ENCODE results near the gene VMO1. TPM values are rescaled to one million over a fixed set of nuclear protein-coding genes. Genes with fewer than 3 reads are reported as not detected.

VMO1 gene
- total RNA-seq, 1 experiment from 2014 or later, result 4.3 TPM

GRCh38 chr17:4751932-4752331 lies 34.2 kb downstream of the VMO1 start:
- Histone ChIP-seq H3K4me1 (no peaks in the 10 kb centered on the region), H3K9me3 (replicated peaks) (no peaks in the 10 kb centered on the region), H3K36me3 (no peaks in the 10 kb centered on the region), H3K4me3 (no peak overlapping the region), H3K27me3 (no peaks in the 10 kb centered on the region), H3K27ac (no peak overlapping the region)
- no peak for DNase-seq

GRCh38 chr17:4750606-4751005 lies 35.6 kb downstream of the VMO1 start:
- Histone ChIP-seq H3K27me3 (no peaks in the 10 kb centered on the region), H3K36me3 (no peaks in the 10 kb centered on the region), H3K9me3 (replicated peaks) (no peaks in the 10 kb centered on the region), H3K4me3 (no peak overlapping the region), H3K27ac (no peak overlapping the region), H3K4me1 (no peaks in the 10 kb centered on the region)
- no peak for DNase-seq

GRCh38 chr17:4748686-4749085 lies 37.5 kb downstream of the VMO1 start:
- H3K9me3 ChIP-seq (replicated peaks), result no peaks in the 10 kb centered on the region
- no peak overlapping the region for H3K27ac ChIP-seq
- DNase-seq, result no peak
- no peaks in the 10 kb centered on the region for H3K36me3 ChIP-seq
- no peaks in the 10 kb centered on the region for H3K27me3 ChIP-seq
- no peaks in the 10 kb centered on the region for H3K4me1 ChIP-seq
- no peak overlapping the region for H3K4me3 ChIP-seq

- DNase-seq, result no peak
- Histone ChIP-seq H3K9me3 (replicated peaks) (no peaks in the 10 kb centered on the region), H3K4me3 (no peak overlapping the region), H3K36me3 (no peaks in the 10 kb centered on the region), H3K27me3 (no peaks in the 10 kb centered on the region), H3K4me1 (no peaks in the 10 kb centered on the region), H3K27ac (no peak overlapping the region)
Observed at GRCh38 chr17:4747847-4748246, 38.3 kb downstream of the VMO1 start.

- Histone ChIP-seq H3K4me1 (no peaks in the 10 kb centered on the region), H3K4me3 (no peak overlapping the region), H3K27me3 (no peaks in the 10 kb centered on the region), H3K27ac (no peak overlapping the region), H3K36me3 (no peaks in the 10 kb centered on the region), H3K9me3 (replicated peaks) (no peaks in the 10 kb centered on the region)
- no peak for DNase-seq
Observed at GRCh38 chr17:4744999-4745969, 40.9 kb downstream of the VMO1 start.

- no peak for DNase-seq
- Histone ChIP-seq H3K27ac (no peak overlapping the region), H3K4me1 (no peaks in the 10 kb centered on the region), H3K4me3 (no peak overlapping the region), H3K9me3 (replicated peaks) (no peaks in the 10 kb centered on the region), H3K36me3 (no peaks in the 10 kb centered on the region), H3K27me3 (no peaks in the 10 kb centered on the region)
Observed at GRCh38 chr17:4743898-4744297, 42.3 kb downstream of the VMO1 start.

- DNase-seq, result no peak
- no peaks in the 10 kb centered on the region for H3K36me3 ChIP-seq
- no peak overlapping the region for H3K4me3 ChIP-seq
- no peaks in the 10 kb centered on the region for H3K9me3 ChIP-seq (replicated peaks)
- H3K27ac ChIP-seq, result no peak overlapping the region
- no peaks in the 10 kb centered on the region for H3K27me3 ChIP-seq
- H3K4me1 ChIP-seq, result no peaks in the 10 kb centered on the region
Observed at GRCh38 chr17:4743216-4743615, 42.9 kb downstream of the VMO1 start.

- Histone ChIP-seq H3K4me3 (no peak overlapping the region), H3K27ac (no peak overlapping the region), H3K36me3 (no peaks in the 10 kb centered on the region), H3K9me3 (replicated peaks) (no peaks in the 10 kb centered on the region), H3K4me1 (no peaks in the 10 kb centered on the region), H3K27me3 (no peaks in the 10 kb centered on the region)
- no peak for DNase-seq
Observed at GRCh38 chr17:4742629-4743028, 43.5 kb downstream of the VMO1 start.

- Histone ChIP-seq H3K4me1 (no peaks in the 10 kb centered on the region), H3K9me3 (replicated peaks) (no peaks in the 10 kb centered on the region), H3K36me3 (no peaks in the 10 kb centered on the region), H3K27me3 (no peaks in the 10 kb centered on the region), H3K4me3 (no peak overlapping the region), H3K27ac (no peak overlapping the region)
- no peak for DNase-seq
Observed at GRCh38 chr17:4742133-4742532, 44.0 kb downstream of the VMO1 start.

- Histone ChIP-seq H3K4me3 (no peak overlapping the region), H3K27me3 (no peaks in the 10 kb centered on the region), H3K9me3 (replicated peaks) (no peaks in the 10 kb centered on the region), H3K36me3 (no peaks in the 10 kb centered on the region), H3K27ac (no peak overlapping the region), H3K4me1 (no peaks in the 10 kb centered on the region)
- DNase-seq, result no peak
Observed at GRCh38 chr17:4741544-4741943, 44.6 kb downstream of the VMO1 start.

- no peak overlapping the region for H3K27ac ChIP-seq
- no peaks in the 10 kb centered on the region for H3K9me3 ChIP-seq (replicated peaks)
- H3K4me1 ChIP-seq, result no peaks in the 10 kb centered on the region
- DNase-seq, result no peak
- no peak overlapping the region for H3K4me3 ChIP-seq
- H3K36me3 ChIP-seq, result no peaks in the 10 kb centered on the region
- H3K27me3 ChIP-seq, result no peaks in the 10 kb centered on the region
Observed at GRCh38 chr17:4740584-4740983, 45.6 kb downstream of the VMO1 start.

- Histone ChIP-seq H3K9me3 (replicated peaks) (no peaks in the 10 kb centered on the region), H3K27me3 (no peaks in the 10 kb centered on the region), H3K36me3 (no peaks in the 10 kb centered on the region), H3K27ac (no peak overlapping the region), H3K4me3 (no peak overlapping the region), H3K4me1 (no peaks in the 10 kb centered on the region)
- no peak for DNase-seq
Observed at GRCh38 chr17:4740025-4740351, 46.2 kb downstream of the VMO1 start.

GRCh38 chr17:4739122-4740024 lies 46.8 kb downstream of the VMO1 start, which contains the start of the genes CXCL16 and ZMYND15:
Gene CXCL16, minus strand, starts transcription at chr17:4739928. Its CDS starts 589 bp downstream, at chr17:4739339.
Gene ZMYND15, plus strand, starts transcription at chr17:4739833. Its CDS starts 716 bp downstream, at chr17:4740549.
- H3K27ac ChIP-seq, result no peak within 1 kb of the TSS
- H3K36me3 ChIP-seq, result no peaks in the 10 kb centered on the region
- H3K9me3 ChIP-seq (replicated peaks), result no peaks in the 10 kb centered on the region
- no peaks in the 10 kb centered on the region for H3K4me1 ChIP-seq
- no peaks in the 10 kb centered on the region for H3K27me3 ChIP-seq
- no peak for DNase-seq
- no peak within 1 kb of the TSS for H3K4me3 ChIP-seq

GRCh38 chr17:4738136-4739121 lies 47.7 kb downstream of the VMO1 start:
- Histone ChIP-seq H3K27me3 (no peaks in the 10 kb centered on the region), H3K4me3 (no peak overlapping the region), H3K27ac (no peak overlapping the region), H3K9me3 (replicated peaks) (no peaks in the 10 kb centered on the region), H3K36me3 (no peaks in the 10 kb centered on the region), H3K4me1 (no peaks in the 10 kb centered on the region)
- no peak for DNase-seq
